HG03175 (cell line): ENCODE results near the gene UBE2F.

Source experiments
- ATAC-seq: cut with Tn5 transposase; IDR thresholded peaks from one replicate; pipeline ENCODE4 v1.9.1; 2021; ENCODE audit warnings: mild to moderate bottlenecking, moderate library complexity; ENCODE audit not compliant: unreplicated experiment

UBE2F gene

DNA sequence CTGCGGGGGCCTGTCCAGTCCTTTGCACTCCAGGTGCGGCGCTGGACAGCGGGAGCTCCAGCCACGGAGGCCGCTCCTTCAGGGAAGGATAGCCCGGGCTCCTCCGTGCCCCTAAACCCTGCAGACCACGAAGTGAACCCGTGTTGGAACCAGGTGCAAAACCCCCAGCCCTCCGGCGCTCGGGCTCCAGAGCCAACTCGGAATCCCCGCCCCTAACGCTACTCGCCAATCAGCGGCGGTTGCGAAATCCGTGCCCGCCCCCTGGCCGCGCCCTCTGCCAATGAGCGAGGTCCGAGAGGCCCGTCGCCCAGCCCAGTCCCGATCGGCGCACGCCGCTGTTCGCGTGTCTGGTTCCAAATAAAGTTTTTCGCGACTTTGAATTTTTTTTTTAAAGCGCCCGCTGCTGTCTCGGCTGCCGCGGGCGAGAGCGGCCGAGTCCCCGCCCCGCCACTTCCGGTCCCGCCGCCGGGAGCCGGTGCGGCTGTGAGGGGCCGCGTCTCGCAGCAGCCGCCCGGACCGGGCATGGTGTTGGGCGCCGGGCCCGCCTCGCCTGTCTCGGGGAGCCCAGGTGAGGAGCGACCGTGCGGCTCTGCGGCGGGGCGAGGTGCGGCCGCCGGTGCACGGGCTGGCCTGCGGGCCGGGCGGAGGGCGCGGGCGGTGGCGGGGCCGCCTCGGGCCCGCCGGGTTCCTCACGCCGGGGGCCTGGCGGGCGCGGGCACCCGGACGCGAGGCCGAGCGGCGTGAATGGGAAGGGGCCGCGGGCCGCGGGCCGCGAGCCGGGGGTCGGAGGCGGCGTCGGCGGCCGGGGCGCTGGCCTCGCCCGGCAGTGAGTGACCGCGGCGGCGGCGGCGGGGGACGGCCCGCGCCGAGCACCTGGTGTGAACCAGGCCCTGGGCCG is at the start of gene UBE2F:
UBE2F (plus strand) TSS at position 450 of the 898 bp plus-strand sequence. CDS start 6,094 bp downstream, outside the sequence.
- ATAC-seq, result peak; percentile 95

DNA sequence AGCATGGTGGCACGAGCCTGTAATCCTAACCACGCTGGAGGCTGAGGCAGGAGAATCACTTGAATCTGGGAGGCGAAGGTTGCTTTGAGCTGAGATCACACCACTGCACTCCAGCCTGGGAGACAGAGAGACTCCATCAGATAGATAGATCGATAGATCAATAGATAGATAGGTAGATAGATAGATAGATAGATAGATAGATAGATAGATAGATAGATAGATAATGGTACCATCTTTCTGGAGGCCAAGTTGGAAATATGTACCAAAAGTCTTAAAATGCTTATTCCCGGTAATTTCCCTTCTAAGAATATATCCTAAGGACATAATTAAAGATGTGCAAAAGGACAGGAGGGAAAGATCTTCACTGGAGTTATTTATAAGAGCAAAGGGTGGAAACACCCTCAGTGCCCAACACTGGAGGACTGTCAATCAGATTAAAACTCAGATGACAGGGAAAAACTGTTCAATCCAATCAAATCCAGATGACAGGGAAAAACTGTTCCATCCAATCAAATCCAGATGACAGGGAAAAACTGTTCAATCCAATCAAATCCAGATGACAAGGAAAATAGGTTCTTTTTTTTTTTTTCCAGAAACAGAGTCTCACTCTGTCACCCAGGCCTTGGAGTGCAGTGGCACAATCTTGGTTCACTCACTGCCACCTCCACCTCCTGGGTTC is 49.0 kb upstream of the UBE2F start:
- no peak for ATAC-seq

DNA sequence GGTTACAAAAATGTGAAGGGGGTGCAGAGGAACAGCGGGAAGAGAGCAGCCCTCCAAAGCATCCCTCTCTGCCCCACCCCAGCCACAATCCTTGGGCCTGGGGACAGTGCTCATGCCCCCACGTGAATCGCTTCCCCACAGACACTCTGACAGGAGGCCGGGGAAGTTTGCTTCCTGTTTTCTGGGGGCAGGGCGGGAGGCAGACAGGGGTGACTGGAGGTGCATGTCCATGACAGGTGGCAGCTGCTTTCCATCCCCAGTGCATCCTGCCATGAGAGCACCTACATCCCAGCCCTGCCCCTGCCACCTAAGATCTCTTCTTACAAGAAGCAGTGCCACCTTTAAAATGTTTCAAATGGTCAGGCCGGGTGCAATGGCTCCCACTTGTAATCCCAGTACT is 47.2 kb upstream of the UBE2F start:
- ATAC-seq, result no peak

- no peak for ATAC-seq
These were observed 46.1 kb upstream of the UBE2F start for GRCh38 chr2:237920673-237921072.

DNA sequence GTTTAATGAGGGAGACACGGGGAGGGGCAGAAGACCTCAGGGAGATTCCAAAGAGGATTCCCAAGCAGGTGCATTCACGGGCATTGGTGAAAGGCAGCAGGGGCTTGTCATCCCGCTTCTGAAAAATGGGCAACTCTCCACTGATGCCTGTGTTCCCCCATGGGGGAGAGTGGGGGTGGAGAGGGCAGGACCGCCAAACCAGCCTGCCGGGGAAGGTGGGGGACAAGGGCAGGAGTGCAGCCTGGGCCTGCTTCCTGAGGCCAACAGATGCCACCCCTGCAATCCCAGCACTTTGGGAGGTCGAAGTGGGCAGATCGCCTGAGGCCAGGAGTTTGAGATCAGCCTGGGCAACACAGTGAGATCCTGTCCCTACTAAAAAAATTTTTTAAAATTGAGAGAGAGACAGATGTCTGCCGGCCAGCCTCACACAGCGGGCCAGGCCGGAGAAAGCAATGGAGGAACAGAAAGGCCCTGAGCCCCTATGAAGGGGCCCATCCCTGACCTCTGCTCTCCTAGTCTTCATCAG is 44.8 kb upstream of the UBE2F start:
- ATAC-seq, result no peak

GRCh38 chr2:237922641-237923361 is 44.0 kb upstream of the UBE2F start:
- ATAC-seq, result no peak

- ATAC-seq, result peak; percentile 97
These were observed 43.2 kb upstream of the UBE2F start for GRCh38 chr2:237923481-237924163.

DNA sequence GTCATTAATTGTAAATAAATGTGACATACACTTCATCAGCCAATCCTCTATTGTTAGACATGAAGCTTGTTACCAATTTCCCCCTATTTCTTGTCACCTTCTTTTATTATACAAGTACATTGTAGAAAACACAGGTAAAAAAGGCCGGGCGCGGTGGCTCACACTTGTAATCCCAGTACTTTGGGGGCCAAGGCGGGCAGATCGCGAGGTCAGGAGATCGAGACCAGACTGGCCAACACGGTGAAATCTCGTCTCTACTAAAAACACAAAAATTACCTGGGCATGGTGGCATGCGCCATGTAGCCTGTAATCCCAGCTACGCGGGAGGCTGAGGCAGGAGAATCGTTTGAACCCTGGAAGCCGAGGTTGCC is 42.7 kb upstream of the UBE2F start:
- no peak for ATAC-seq

- no peak for ATAC-seq
These were observed 39.7 kb upstream of the UBE2F start for GRCh38 chr2:237927135-237927534.

GRCh38 chr2:237927986-237928385 is 38.8 kb upstream of the UBE2F start:
- ATAC-seq, result no peak

DNA sequence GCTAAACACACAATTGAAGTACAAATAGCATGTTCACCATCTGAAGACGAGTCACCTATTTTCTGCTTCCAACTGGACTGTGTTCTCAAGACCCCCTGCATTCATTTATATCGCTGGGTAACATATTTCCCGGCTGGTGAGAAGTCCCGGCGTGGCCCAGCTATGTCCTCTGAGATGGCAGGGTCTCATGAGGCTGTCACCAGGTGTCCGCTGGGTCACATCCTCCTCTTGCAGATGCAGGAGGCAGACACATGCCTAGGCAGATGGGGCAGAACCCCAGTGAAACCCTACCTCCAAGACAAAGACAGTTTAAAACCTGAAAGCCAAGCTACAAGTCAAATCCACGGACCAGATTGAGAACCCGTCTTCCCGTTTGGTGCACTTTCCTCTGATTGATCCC is 36.8 kb upstream of the UBE2F start:
- ATAC-seq, result no peak

GRCh38 chr2:237931205-237931721 is 35.6 kb upstream of the UBE2F start:
- no peak for ATAC-seq

- no peak for ATAC-seq
These were observed 34.1 kb upstream of the UBE2F start for GRCh38 chr2:237932731-237933131.

- no peak for ATAC-seq
These were observed 32.6 kb upstream of the UBE2F start for GRCh38 chr2:237934186-237934585.

- ATAC-seq, result no peak
These were observed 30.9 kb upstream of the UBE2F start for GRCh38 chr2:237935740-237936452.

GRCh38 chr2:237939251-237939650 is 27.6 kb upstream of the UBE2F start:
- no peak for ATAC-seq

DNA sequence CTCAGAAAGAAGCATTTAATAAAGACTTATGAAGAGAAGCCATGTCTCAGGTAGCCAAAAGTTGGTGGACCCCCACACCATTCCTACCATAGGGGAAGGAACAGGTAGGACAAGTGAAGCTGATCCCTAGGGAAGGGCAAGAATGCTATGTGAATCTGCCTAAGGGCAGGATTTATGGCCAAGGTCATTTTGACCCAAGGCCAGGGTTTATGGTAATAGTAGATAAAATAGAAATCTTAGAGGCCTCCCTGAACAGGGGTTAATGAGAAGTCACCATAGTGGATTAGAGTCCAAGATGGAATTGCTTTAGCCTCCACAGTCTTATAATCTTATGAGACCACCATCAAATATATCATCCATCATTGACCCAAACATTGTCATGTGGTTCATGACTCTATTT is 26.0 kb upstream of the UBE2F start:
- no peak for ATAC-seq

DNA sequence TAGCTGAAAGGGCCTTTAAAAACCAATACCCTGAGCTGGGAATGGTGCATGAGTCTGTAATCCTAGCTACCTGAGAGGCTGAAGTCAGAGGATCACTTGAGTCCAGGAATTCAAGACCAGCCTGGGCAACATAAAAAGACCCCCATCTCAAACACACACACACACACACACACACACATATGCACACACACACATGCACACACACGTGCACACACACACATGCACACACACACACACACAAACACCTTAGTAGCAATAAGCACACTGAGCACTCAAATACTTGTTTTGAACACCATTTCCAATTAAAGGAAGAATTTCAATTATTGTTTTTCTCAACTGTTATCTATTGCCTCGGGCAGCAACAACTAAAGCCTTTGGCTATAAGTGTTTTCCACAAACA is 25.6 kb upstream of the UBE2F start:
- no peak for ATAC-seq

GRCh38 chr2:237942513-237942899 is 24.3 kb upstream of the UBE2F start:
- ATAC-seq, result no peak
